ENCODE measurements around the gene PARP12.

- TF ChIP-seq, protein P1, sequence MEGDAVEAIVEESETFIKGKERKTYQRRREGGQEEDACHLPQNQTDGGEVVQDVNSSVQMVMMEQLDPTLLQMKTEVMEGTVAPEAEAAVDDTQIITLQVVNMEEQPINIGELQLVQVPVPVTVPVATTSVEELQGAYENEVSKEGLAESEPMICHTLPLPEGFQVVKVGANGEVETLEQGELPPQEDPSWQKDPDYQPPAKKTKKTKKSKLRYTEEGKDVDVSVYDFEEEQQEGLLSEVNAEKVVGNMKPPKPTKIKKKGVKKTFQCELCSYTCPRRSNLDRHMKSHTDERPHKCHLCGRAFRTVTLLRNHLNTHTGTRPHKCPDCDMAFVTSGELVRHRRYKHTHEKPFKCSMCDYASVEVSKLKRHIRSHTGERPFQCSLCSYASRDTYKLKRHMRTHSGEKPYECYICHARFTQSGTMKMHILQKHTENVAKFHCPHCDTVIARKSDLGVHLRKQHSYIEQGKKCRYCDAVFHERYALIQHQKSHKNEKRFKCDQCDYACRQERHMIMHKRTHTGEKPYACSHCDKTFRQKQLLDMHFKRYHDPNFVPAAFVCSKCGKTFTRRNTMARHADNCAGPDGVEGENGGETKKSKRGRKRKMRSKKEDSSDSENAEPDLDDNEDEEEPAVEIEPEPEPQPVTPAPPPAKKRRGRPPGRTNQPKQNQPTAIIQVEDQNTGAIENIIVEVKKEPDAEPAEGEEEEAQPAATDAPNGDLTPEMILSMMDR (IDR thresholded peaks at IDR 0.05): no peak
- TF ChIP-seq POLR2A (IDR thresholded peaks at IDR 0.05): no peak
Measured at GRCh38 chr7:139992353-139993044, 70.3 kb downstream of the PARP12 start.

All from uterus (tissue), 2 donors.